ENCODE results near the gene UACA.
"Not testable (repeated sequence)": the region's sequence is repeated elsewhere in the genome, so short reads cannot be mapped to it uniquely, and the experiment has no call there.

UACA gene

GRCh38 chr15:70750203-70750869 lies 13.0 kb downstream of the UACA start:
- DNase-seq, result no peak

GRCh38 chr15:70748281-70748747 lies 15.0 kb downstream of the UACA start:
- DNase-seq, result no peak

GRCh38 chr15:70746598-70746997 lies 16.8 kb downstream of the UACA start:
- DNase-seq, result not testable (repeated sequence)

GRCh38 chr15:70742928-70743327 lies 20.4 kb downstream of the UACA start:
- DNase-seq, result no peak

GRCh38 chr15:70741677-70742293 lies 21.6 kb downstream of the UACA start:
- peak; percentile 69 to 85 for DNase-seq

GRCh38 chr15:70741107-70741531 lies 22.2 kb downstream of the UACA start:
- peak; percentile 83 to 86 for DNase-seq

GRCh38 chr15:70735040-70735439 lies 28.3 kb downstream of the UACA start:
- not testable (repeated sequence) for DNase-seq

GRCh38 chr15:70729164-70729563 lies 34.2 kb downstream of the UACA start:
- no peak for DNase-seq

- no peak for DNase-seq
These were observed 36.6 kb downstream of the UACA start for GRCh38 chr15:70726753-70727152.

GRCh38 chr15:70723927-70724326 lies 39.4 kb downstream of the UACA start:
- DNase-seq, result no peak

GRCh38 chr15:70723122-70723422 lies 40.3 kb downstream of the UACA start:
- DNase-seq, result no peak

- DNase-seq, result peak; percentile 21 to 57
These were observed 40.9 kb downstream of the UACA start for GRCh38 chr15:70722266-70723121.

GRCh38 chr15:70720228-70721016 lies 42.9 kb downstream of the UACA start:
- DNase-seq, result no peak

- DNase-seq, result no peak
These were observed 46.0 kb downstream of the UACA start for GRCh38 chr15:70717237-70717793.

- DNase-seq, result no peak
These were observed 47.4 kb downstream of the UACA start for GRCh38 chr15:70715840-70716485.

GRCh38 chr15:70714565-70714964 lies 48.8 kb downstream of the UACA start:
- DNase-seq, result no peak

- no peak for DNase-seq
These were observed 49.3 kb downstream of the UACA start for GRCh38 chr15:70714015-70714414.

- no peak for DNase-seq
These were observed 51.1 kb downstream of the UACA start for GRCh38 chr15:70712271-70712670.

GRCh38 chr15:70710714-70711113 lies 52.6 kb downstream of the UACA start:
- no peak for DNase-seq

GRCh38 chr15:70708839-70709238 lies 54.5 kb downstream of the UACA start:
- DNase-seq, result no peak

- DNase-seq, result no peak
These were observed 55.6 kb downstream of the UACA start for GRCh38 chr15:70707686-70708300.

GRCh38 chr15:70704731-70705130 lies 58.6 kb downstream of the UACA start:
- no peak for DNase-seq

Data from inflammatory macrophage treated with lipopolysaccharide for 1 hour (primary cell).